GM19397 (cell line): ENCODE results near the gene WIPF3.

Source experiments
- ATAC-seq: cut with Tn5 transposase; IDR thresholded peaks from one replicate; pipeline ENCODE4 v1.9.1; 2021; ENCODE audit warnings: mild to moderate bottlenecking, moderate library complexity; ENCODE audit not compliant: unreplicated experiment

The WIPF3 gene

DNA sequence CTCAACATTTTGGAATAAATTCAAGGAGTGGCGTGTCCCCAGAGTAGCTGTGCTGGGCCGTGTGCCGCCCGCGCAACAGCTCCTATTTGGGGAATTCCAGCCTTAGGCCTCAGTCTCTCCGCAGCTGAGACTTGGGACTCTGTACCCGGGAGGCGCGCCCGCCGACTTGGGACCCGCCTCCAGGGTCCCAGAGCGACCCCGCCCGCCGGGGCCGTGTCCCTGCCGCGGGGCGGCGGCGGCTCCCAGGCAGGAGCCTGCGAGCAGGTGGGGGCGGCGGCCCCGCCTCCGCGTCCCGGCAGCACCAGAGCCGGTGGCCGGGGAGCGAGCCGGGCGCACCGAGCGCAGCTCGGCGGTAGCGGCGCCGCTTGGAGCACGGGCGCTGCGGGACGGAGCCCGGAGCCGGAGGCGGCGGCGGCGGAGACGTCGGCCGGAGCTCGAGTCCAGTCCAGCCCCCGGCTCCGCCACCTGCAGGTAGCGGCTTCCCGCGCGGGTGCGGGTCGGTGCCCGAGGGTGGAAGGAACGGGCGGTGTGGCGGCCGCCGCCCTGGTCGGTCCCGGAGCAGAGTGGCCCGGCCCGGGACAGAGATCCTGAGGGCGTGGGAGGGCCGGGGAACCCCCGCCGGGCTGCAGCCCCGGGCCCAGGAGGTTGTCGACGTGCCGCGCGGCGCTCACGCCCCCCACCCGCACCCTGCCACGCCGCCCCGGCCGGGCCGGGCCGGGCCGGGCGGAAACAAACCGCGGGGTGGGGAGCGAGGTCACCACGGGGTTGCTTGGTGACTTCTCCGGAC is at the start of gene WIPF3:
Gene WIPF3, plus strand, starts transcription at position 301 of the 787 bp plus-strand sequence. CDS start 28,217 bp downstream, outside the sequence.
- no peak for ATAC-seq

GRCh38 chr7:29763266-29763665 is 43.0 kb upstream of the WIPF3 start:
- no peak for ATAC-seq

GRCh38 chr7:29764227-29764626 is 42.1 kb upstream of the WIPF3 start:
- ATAC-seq: no peak

- no peak for ATAC-seq
Measured at GRCh38 chr7:29765490-29765889, 40.8 kb upstream of the WIPF3 start.

- ATAC-seq: no peak
Measured at GRCh38 chr7:29770371-29770770, 35.9 kb upstream of the WIPF3 start.

GRCh38 chr7:29771081-29771816 is 35.1 kb upstream of the WIPF3 start:
- ATAC-seq: no peak

- no peak for ATAC-seq
Measured at GRCh38 chr7:29779017-29779416, 27.3 kb upstream of the WIPF3 start.

- ATAC-seq: no peak
Measured at GRCh38 chr7:29780346-29780745, 26.0 kb upstream of the WIPF3 start.

DNA sequence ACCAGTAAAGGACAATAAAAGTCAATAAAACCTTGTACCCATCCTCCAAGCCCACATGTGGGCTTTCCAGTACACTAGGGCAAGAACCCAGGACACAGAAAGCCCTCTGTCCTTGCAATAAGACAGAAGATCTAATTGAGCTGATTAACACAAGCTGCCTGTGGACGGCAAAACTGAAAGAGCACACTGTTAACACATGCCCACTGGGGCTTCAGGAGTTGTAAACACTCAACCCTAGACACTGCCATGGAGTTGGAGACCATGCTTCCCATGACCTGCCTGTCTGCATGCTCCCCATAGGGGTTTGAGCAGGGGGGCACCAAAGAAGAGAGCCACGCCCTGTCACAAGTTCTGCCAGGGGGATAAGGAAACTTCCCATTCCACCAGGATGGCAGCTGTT is 22.6 kb upstream of the WIPF3 start:
- ATAC-seq: no peak

DNA sequence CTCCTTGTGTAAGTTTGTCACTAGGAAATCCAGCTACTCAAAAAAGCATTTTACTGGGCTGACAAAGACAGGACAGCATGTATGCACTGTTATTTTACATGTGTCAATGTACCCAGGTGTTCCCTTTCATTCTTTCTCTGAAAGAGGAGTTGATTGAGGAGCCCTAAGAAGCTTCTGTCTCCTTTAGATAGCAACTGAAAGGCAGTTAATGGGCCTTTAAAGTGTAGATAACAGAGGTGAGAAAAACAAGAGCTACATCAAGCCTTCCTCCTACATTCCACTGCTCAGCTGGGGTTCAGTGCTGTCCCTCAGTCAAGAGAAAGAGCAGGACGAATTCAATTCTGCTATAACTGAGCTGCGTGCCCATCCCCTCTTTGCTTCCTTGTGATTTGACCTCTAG is 12.8 kb upstream of the WIPF3 start:
- no peak for ATAC-seq

- ATAC-seq: no peak
Measured at GRCh38 chr7:29794959-29795629, 11.2 kb upstream of the WIPF3 start.

- ATAC-seq: no peak
Measured at GRCh38 chr7:29795696-29796580, 10.4 kb upstream of the WIPF3 start.

GRCh38 chr7:29797112-29797944 is 9.0 kb upstream of the WIPF3 start:
- no peak for ATAC-seq

- no peak for ATAC-seq
Measured at GRCh38 chr7:29798422-29798821, 7.9 kb upstream of the WIPF3 start.

DNA sequence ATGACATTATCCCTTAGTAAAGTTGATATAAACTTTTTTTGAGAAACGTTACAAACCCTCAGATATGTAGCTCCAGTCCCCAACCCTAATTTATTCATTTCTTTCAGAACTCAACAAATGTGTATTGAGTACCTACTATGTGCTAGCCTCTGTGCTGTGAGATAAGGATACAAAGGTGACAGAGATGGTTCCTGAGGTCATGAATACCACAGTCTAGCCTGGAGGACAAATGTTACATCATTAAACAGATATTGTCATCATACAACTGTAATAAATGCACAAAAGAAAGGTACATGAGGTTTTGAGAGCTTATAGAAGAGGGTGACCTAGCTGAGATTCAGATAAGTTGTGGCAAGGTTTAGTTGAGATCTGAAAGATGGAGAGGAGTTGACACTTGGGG is 4.4 kb upstream of the WIPF3 start:
- ATAC-seq: no peak

- ATAC-seq: no peak
Measured at GRCh38 chr7:29805031-29805430, 1.3 kb upstream of the WIPF3 start.

DNA sequence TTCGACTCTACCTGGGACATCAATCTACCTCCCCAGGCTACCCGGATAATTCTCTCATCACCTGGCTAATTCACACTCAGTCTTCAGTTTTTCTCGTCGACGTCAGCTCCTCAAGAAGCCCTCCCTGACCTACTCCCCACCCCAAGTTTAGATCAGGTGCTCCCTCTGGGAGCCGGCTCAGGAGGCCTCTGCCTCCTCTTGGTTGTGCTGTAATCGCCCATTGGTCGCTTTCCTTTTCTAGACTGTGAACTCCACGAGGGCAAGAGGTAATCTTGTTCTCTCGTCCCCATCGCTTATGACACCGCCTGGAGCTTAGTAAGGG is 461 bp upstream of the WIPF3 start:
- ATAC-seq: no peak

GRCh38 chr7:29806995-29807841 is 910 bp downstream of the WIPF3 start:
- no peak for ATAC-seq
